ENCODE results near the gene NKD2.

NKD2 gene

DNA sequence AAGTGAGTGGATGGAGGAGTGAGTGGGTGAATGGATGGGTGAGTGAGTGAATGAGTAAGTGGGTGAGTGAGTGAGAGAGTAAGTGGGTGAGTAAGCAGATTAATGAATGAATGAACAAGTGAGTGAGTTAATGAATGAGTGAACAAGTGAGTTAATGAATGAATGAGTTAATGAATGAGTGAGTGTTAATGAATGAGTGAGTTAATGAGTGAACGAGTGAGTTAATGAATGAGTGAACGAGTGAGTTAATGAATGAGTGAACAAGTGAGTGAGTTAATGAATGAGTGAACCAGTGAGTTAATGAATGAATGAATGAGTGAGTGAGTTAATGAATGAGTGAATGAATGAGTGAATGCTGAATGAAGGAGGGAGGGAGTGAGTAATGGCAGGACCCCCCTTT lies 26.4 kb downstream of the NKD2 start:
- no peak for DNase-seq (ENCODE audit: low spot score)
- TF ChIP-seq, protein P1, sequence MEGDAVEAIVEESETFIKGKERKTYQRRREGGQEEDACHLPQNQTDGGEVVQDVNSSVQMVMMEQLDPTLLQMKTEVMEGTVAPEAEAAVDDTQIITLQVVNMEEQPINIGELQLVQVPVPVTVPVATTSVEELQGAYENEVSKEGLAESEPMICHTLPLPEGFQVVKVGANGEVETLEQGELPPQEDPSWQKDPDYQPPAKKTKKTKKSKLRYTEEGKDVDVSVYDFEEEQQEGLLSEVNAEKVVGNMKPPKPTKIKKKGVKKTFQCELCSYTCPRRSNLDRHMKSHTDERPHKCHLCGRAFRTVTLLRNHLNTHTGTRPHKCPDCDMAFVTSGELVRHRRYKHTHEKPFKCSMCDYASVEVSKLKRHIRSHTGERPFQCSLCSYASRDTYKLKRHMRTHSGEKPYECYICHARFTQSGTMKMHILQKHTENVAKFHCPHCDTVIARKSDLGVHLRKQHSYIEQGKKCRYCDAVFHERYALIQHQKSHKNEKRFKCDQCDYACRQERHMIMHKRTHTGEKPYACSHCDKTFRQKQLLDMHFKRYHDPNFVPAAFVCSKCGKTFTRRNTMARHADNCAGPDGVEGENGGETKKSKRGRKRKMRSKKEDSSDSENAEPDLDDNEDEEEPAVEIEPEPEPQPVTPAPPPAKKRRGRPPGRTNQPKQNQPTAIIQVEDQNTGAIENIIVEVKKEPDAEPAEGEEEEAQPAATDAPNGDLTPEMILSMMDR (IDR thresholded peaks at IDR 0.05): no peak
- Histone ChIP-seq H3K27ac (no peak overlapping the region), H3K4me3 (no peak overlapping the region)

DNA sequence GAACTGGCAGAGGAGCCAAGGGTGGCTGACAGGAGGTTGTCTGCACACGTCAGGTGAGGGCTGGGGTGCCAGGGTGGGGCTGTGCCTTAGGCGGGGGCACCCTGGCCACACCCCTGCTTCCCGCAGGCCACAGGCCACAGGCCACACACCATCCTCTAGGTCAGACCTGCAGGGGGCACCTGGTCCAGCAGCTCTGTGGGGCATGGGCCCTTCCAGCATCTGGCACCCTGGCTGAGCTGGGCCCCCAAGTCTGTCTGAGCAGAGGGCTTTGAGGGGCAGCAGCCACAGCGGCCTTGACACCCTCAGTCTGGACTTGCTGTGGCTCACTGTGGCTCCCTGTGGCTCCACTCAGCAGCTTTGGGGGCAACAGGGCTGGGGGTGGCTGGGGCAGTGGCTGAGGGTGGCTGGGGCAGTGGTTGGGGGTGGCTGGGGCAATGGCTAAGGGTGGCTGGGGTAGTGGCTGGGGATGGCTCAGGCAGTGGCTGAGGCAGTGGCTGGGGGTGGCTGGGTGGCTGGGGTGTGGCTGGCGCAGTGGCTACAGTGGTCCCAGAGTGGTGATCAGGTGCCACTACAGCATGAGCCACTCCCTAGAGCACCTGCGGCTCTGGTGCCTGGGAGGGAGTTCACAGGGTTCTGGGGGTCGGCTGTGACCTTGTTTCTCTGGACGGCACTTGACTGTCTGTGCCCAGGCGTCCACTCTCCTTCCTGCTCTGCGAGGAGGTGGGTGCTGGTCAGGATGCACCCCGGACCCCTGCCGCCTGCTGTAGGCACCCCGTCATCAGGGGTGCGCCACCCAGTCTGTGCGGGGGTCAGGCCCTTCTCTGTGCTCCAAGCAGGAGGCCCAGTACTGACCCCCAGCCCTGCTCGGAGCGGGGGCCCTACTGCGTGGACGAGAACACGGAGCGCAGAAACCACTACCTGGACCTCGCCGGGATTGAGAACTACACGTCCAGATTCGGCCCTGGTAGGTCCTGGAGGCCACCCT lies 27.1 kb downstream of the NKD2 start:
- TF ChIP-seq, protein P1 (IDR thresholded peaks at IDR 0.05): no peak
- no peak overlapping the region for H3K4me3 ChIP-seq
- no peak overlapping the region for H3K27ac ChIP-seq
- DNase-seq (ENCODE audit: low spot score): no peak

DNA sequence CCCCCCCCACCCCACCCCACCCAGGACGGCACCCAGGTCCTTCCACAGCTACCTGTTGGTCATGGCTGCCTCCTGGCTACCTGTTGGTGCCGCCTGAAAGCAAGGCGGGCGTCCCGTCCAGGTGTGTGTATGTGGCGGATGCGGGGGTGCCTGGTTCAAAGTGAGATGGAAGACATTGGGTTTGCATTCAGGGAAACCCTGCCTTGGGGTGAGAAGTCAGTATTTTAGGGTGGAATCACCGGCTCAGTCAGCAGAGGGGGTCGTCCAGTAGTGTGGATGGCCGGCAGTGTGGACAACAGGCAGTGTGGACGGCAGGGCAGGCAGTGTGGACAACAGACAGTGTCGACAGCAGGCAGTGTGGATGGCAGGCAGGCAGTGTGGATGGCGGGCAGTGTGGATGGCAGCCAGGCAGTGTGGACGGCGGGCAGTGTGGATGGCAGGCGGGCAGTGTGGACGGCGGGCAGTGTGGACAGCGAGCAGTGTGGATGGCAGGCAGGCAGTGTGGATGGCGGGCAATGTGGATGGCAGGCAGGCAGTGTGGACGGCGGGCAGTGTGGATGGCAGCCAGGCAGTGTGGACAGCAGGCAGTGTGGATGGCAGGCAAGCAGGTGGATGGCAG lies 28.0 kb downstream of the NKD2 start:
- TF ChIP-seq, protein P1 (IDR thresholded peaks at IDR 0.05): no peak
- no peak for DNase-seq (ENCODE audit: low spot score)
- no peak overlapping the region for H3K4me3 ChIP-seq
- no peak overlapping the region for H3K27ac ChIP-seq

DNA sequence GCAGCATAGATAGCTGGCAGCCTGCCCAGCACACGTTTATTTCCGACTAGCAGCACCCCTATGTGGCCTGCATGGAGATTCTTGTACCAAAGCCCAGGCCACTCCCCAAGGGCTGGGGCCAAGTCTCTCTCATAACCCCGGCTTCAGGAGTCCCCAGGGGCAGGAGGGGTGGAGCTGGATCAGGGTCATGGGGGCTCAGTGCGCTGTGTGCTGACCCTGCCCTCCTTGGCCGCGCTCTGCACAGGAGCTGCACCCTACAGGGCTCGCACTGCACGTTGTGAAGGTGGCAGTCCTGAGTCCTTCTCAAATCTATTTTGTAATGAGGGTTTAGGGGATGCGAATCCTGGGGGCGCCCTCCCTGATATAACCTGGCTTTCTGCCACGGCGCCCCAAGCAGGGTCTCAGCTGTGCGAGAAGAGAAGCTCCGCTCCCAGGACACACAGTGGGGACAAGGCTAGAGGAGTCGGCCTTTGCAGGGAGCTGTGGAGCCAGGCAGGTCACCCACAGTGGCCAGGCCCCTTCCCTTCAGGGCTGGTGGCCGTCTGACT lies 28.6 kb downstream of the NKD2 start:
- H3K27ac ChIP-seq: no peak overlapping the region
- no peak for DNase-seq (ENCODE audit: low spot score)
- H3K4me3 ChIP-seq: no peak overlapping the region
- TF ChIP-seq, protein P1 (IDR thresholded peaks at IDR 0.05): no peak

DNA sequence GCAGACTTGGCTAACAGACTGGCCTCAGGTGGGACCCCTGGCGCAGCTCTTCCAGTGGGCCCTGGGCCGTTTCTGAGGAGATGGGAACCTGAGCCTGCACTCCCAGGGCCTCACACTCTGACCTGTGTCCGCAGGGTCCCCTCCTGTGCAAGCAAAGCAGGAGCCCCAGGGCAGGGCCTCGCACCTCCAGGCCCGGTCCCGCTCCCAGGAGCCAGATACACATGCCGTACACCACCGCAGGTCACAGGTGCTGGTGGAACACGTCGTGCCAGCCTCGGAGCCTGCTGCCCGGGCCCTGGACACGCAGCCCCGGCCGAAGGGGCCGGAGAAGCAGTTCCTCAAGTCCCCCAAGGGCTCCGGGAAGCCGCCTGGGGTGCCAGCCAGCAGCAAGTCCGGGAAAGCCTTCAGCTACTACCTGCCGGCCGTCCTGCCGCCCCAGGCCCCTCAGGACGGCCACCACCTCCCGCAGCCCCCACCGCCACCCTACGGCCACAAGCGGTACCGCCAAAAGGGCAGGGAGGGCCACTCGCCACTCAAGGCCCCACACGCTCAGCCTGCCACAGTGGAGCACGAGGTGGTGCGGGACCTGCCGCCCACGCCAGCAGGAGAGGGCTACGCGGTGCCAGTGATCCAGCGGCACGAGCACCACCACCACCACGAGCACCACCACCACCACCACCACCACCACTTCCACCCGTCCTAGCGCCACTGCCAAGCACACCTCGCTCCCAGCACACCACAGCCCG lies 29.2 kb downstream of the NKD2 start:
- TF ChIP-seq, protein P1 (IDR thresholded peaks at IDR 0.05): no peak
- Histone ChIP-seq H3K27ac (no peak overlapping the region), H3K4me3 (no peak overlapping the region)
- no peak for DNase-seq (ENCODE audit: low spot score)

DNA sequence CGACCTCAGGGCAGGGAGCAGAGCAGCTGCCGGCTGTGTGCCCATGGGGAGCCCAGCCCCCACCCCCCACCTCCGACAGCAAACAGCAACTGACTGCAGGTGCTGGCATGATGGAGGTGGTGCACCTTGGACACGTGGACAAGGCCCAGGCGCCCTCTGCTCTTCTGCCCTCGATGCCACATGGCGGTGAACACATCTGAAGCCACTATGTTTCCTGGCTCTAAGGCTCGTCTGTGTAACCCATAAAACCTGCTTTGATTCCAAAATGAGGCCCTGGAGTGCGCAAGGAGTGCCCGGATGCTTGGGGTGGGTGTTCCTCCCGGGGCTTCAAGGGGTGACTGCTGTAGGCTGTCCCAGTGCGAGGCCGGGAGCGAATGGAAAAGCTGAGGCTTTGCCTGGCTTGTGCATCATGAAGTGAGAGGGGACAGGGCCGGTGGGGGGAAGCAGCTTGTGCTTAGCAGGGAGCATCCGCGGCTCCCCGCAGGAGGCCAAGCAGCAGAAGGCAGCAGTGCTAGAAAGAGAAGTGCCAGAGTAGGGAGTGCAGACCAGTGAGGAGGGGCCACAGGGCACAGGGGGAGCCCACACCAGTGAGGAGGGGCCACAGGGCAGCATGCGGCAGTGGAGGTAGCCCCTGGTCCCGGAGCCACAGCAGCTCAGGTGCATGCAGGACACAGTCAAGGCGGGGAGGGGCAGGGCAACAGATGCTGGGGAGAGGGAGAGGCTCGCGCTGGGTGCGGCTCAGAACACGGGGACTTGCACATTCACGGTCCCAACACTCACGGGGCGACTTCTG lies 30.0 kb downstream of the NKD2 start:
- no peak for DNase-seq (ENCODE audit: low spot score)
- TF ChIP-seq, protein P1 (IDR thresholded peaks at IDR 0.05): no peak

More for the DNA sequence above, 30.0 kb downstream of the NKD2 start:
- H3K27ac ChIP-seq: no peak overlapping the region
- H3K4me3 ChIP-seq: no peak overlapping the region

Measured in coronary artery (tissue), 2 donors.